Right lobe of liver (tissue), 6 donors: ENCODE measurements around the gene CREB5. TPM values are rescaled to one million over a fixed set of nuclear protein-coding genes. Genes with fewer than 3 reads are reported as not detected.

Experiments used
- ATAC-seq, 4 donors: fragments of 200-7000 bp; cut with Tn5 transposase; one replicate each; pipeline ENCODE4 v1.9.1; 2020; ENCODE audit warnings: mild to moderate bottlenecking in 4 of 4, moderate library complexity in 4 of 4
- DNase-seq, 3 donors: peaks; one replicate each; pipeline ENCODE4 v3.0.0-alpha.2; 2020
- H3K27ac ChIP-seq, 3 donors: fragments of 200-600 bp; one replicate each; pipeline ENCODE4 v1.8.0; 2022
- H3K27me3 ChIP-seq, 2 donors: fragments of 200-600 bp; one replicate each; pipeline ENCODE4 v1.8.0; 2022
- H3K36me3 ChIP-seq, 4 donors: fragments of 200-600 bp; sonication (generic) in 1 of 4; one replicate each; pipeline versions ENCODE4 v1.5.1 to v1.8.0; 2017 to 2022; ENCODE audit warnings: control low read depth in 1 of 4
- H3K4me1 ChIP-seq, 4 donors: fragments of 200-600 bp; sonication (generic) in 1 of 4; one replicate each; pipeline versions ENCODE4 v1.5.1 to v1.8.0; 2017 to 2022; ENCODE audit warnings: control low read depth in 1 of 4
- H3K4me3 ChIP-seq, 3 donors: fragments of 200-600 bp; one replicate each; pipeline ENCODE4 v1.8.0; 2022
- H3K9me3 ChIP-seq, 4 donors: fragments of 200-600 bp; sonication (generic) in 1 of 4; one replicate each; pipeline versions ENCODE4 v1.5.1 to v1.8.0; 2017 to 2022; ENCODE audit warnings: control low read depth in 1 of 4
- POLR2A ChIP-seq: fragments of 450-650 bp; IDR thresholded peaks from one replicate; pipeline ENCODE4 v1.6.1; 2017; ENCODE audit warnings: antibody characterized with exemption, mild to moderate bottlenecking
- WGBS: methylation state at CpG from one replicate; pipeline ENCODE4 v1.1.6; 2018; ENCODE audit warnings: low coverage, low lambda C conversion rate; ENCODE audit not compliant: insufficient coverage; ENCODE audit errors: missing lambda C conversion rate; 5-methylcytosine and 5-hydroxymethylcytosine counted together
- intact Hi-C, 2 donors: fragments of 100-400 bp; cut with DNase I; formaldehyde crosslinking; loops; one replicate each; pipeline versions ENCODE4 v1.11.2 to v1.14.1; 2022
- total RNA-seq, 6 experiments: library from RNA; depleted of rRNA in 2 of 6; stranded (reverse); fragments of >200 nt in 2 of 6; fragmentation: NEBNext Ultra II Directional in 3 of 6; extraction: Animal tissue kit (Norgen Biotek cat#: 25700) in 3 of 6; gene quantifications; one replicate each; pipeline versions ENCODE4 v1.1.0 to v1.2.4, GENCODE V29; 2016 to 2023
- TF ChIP-seq, protein P1 (sequence below), 4 donors: fragments of 200-600 bp in 3 of 4; fragments of 450-650 bp in 1 of 4; IDR thresholded peaks; one replicate each; pipeline versions ENCODE4 v1.5.1 to v1.8.0; 2016 to 2022; ENCODE audit warnings: antibody characterized with exemption in 4 of 4, mild to moderate bottlenecking in 2 of 4
- donor health status: DM: no; HTN: yes; CAD: no.
- donor health status: DM: no; HTN: no; CAD: no.
- donor health status: DM: no; HTN: no; CAD: no.
- donor health status: DM: no; HTN: yes; CAD: no.
- donor health status: DM: no; HTN: yes; CAD: no.

CREB5 gene
- total RNA-seq, 6 experiments from 2014 or later: 0.48 to 6.3 (median 1.4) TPM

GRCh38 chr7:28800150-28800549 is 387.8 kb downstream of the CREB5 start:
- H3K4me3 ChIP-seq: no peak overlapping the region
- no peak overlapping the region for H3K27ac ChIP-seq
- peak; percentile 48 to 74 (median 68) for ATAC-seq
- H3K27me3 ChIP-seq: no peaks in the 10 kb centered on the region
- no peaks in the 10 kb centered on the region for H3K9me3 ChIP-seq
- no peaks in the 10 kb centered on the region for H3K36me3 ChIP-seq
- intact Hi-C loops: no loop called here
- no peaks in the 10 kb centered on the region for H3K4me1 ChIP-seq
- TF ChIP-seq POLR2A: no peak
- TF ChIP-seq, protein P1, sequence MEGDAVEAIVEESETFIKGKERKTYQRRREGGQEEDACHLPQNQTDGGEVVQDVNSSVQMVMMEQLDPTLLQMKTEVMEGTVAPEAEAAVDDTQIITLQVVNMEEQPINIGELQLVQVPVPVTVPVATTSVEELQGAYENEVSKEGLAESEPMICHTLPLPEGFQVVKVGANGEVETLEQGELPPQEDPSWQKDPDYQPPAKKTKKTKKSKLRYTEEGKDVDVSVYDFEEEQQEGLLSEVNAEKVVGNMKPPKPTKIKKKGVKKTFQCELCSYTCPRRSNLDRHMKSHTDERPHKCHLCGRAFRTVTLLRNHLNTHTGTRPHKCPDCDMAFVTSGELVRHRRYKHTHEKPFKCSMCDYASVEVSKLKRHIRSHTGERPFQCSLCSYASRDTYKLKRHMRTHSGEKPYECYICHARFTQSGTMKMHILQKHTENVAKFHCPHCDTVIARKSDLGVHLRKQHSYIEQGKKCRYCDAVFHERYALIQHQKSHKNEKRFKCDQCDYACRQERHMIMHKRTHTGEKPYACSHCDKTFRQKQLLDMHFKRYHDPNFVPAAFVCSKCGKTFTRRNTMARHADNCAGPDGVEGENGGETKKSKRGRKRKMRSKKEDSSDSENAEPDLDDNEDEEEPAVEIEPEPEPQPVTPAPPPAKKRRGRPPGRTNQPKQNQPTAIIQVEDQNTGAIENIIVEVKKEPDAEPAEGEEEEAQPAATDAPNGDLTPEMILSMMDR (IDR thresholded peaks at IDR 0.05): no peak
- WGBS: 56% methylated on average over 7 of the region's 7 CpGs
- peak in 2 of 3 donors; percentile 25 to 55 for DNase-seq

GRCh38 chr7:28802450-28802849 is 390.1 kb downstream of the CREB5 start:
- TF ChIP-seq POLR2A: no peak
- TF ChIP-seq, protein P1 (IDR thresholded peaks at IDR 0.05): no peak
- DNase-seq (no peak), ATAC-seq (no peak)
- Histone ChIP-seq H3K4me1 (no peaks in the 10 kb centered on the region), H3K27me3 (no peaks in the 10 kb centered on the region), H3K36me3 (no peaks in the 10 kb centered on the region), H3K4me3 (no peak overlapping the region), H3K27ac (no peak overlapping the region), H3K9me3 (no peaks in the 10 kb centered on the region)
- 79% methylated on average over 5 of the region's 5 CpGs for WGBS
- intact Hi-C loops: no loop called here

GRCh38 chr7:28804157-28804556 is 391.8 kb downstream of the CREB5 start:
- H3K27ac ChIP-seq: no peak overlapping the region
- no peak for DNase-seq
- no peaks in the 10 kb centered on the region for H3K4me1 ChIP-seq
- H3K27me3 ChIP-seq: no peaks in the 10 kb centered on the region
- intact Hi-C loops: no loop called here
- H3K9me3 ChIP-seq: no peaks in the 10 kb centered on the region
- no peaks in the 10 kb centered on the region for H3K36me3 ChIP-seq
- TF ChIP-seq POLR2A: no peak
- TF ChIP-seq, protein P1 (IDR thresholded peaks at IDR 0.05): no peak
- 85% methylated on average over 8 of the region's 8 CpGs for WGBS
- no peak for ATAC-seq
- no peak overlapping the region for H3K4me3 ChIP-seq

DNA sequence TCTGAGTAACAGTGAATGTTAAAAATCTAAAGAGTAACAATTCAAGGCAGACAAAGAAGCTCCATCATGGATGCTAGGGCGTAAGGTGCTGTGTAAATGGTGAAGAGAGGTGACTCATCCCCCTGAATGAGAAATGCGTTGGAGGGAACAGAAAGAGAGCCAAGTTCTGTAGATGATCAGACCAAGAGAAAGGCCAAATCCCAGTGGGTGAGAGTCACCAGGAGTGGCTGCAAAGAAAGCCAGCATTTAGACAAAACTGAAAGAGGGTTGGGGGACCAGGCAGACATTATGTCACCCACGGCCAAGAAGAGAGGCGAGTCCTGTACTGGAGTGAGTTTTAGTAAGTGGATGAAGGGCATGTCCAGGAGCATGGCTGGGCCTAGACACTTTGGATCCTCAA is 392.7 kb downstream of the CREB5 start:
- ATAC-seq: no peak

More for the DNA sequence above, 392.7 kb downstream of the CREB5 start:
- Histone ChIP-seq H3K4me3 (no peak overlapping the region), H3K27me3 (no peaks in the 10 kb centered on the region), H3K9me3 (no peaks in the 10 kb centered on the region), H3K36me3 (no peaks in the 10 kb centered on the region), H3K4me1 (no peaks in the 10 kb centered on the region), H3K27ac (no peak overlapping the region)
- no peak for TF ChIP-seq POLR2A
- TF ChIP-seq, protein P1 (IDR thresholded peaks at IDR 0.05): no peak
- 64% methylated on average over 2 of the region's 4 CpGs for WGBS
- no peak for DNase-seq
- intact Hi-C loops: no loop called here
